Hepatocyte (in vitro differentiated cells): ENCODE data around the gene PTPRH. TPM values are rescaled to one million over a fixed set of nuclear protein-coding genes. Genes with fewer than 3 reads are reported as not detected.

Source experiments
- DNase-seq: peaks from one replicate; pipeline ENCODE4 v3.0.0-alpha.2; 2016; ENCODE audit warnings: low spot score
- H2AFZ ChIP-seq: fragments of 200-600 bp; sonication (generic); 2 replicates; pipeline ENCODE4 v1.6.0; 2016; ENCODE audit warnings: antibody characterized with exemption, mild to moderate bottlenecking
- H3K27ac ChIP-seq: fragments of 200-600 bp; sonication (generic); 2 replicates; pipeline ENCODE4 v1.5.1; 2016; ENCODE audit warnings: mild to moderate bottlenecking
- H3K27me3 ChIP-seq: fragments of 200-600 bp; sonication (generic); 2 replicates; pipeline ENCODE4 v1.6.1; 2016
- H3K36me3 ChIP-seq: fragments of 200-600 bp; sonication (generic); replicated peaks from 2 replicates; pipeline ENCODE4 v1.5.1; 2016; ENCODE audit warnings: low read depth; ENCODE audit not compliant: insufficient read depth
- H3K4me1 ChIP-seq: fragments of 200-600 bp; sonication (generic); 2 replicates; pipeline ENCODE4 v1.5.1; 2016; ENCODE audit warnings: mild to moderate bottlenecking, moderate library complexity; ENCODE audit not compliant: insufficient read depth
- H3K4me2 ChIP-seq: fragments of 200-600 bp; sonication (generic); 2 replicates; pipeline ENCODE4 v1.6.0; 2016
- H3K4me3 ChIP-seq: fragments of 200-600 bp; sonication (generic); 2 replicates; pipeline ENCODE4 v1.5.1; 2016; ENCODE audit warnings: mild to moderate bottlenecking
- H3K79me2 ChIP-seq: fragments of 200-600 bp; sonication (generic); 2 replicates; pipeline ENCODE4 v1.6.0; 2017; ENCODE audit warnings: mild to moderate bottlenecking
- H3K9me2 ChIP-seq: fragments of 200-600 bp; sonication (generic); replicated peaks from 2 replicates; pipeline ENCODE4 v1.6.0; 2017; ENCODE audit warnings: mild to moderate bottlenecking; ENCODE audit not compliant: insufficient read depth
- H3K9me3 ChIP-seq: fragments of 200-600 bp; sonication (generic); 2 replicates; pipeline ENCODE4 v1.5.1; 2016; ENCODE audit warnings: low read depth, mild to moderate bottlenecking
- H4K20me1 ChIP-seq: fragments of 200-600 bp; sonication (generic); 2 replicates; pipeline ENCODE4 v1.6.0; 2016; ENCODE audit warnings: mild to moderate bottlenecking; ENCODE audit not compliant: insufficient read depth, poor library complexity, severe bottlenecking
- EZH2 ChIP-seq: fragments of 200-600 bp; sonication (generic); IDR thresholded peaks from 2 replicates; pipeline ENCODE4 v1.6.1; 2016; ENCODE audit warnings: antibody characterized with exemption, mild to moderate bottlenecking, borderline replicate concordance
- EZH2phosphoT487 ChIP-seq: fragments of 200-600 bp; sonication (generic); IDR thresholded peaks from one replicate; pipeline ENCODE4 v1.6.1; 2018; ENCODE audit warnings: antibody characterized with exemption, mild to moderate bottlenecking, low read depth, moderate library complexity; ENCODE audit not compliant: unreplicated experiment, severe bottlenecking
- WGBS: methylation state at CpG from one replicate; pipeline ENCODE4 v1.1.6; 2016; ENCODE audit warnings: low lambda C conversion rate; ENCODE audit errors: missing lambda C conversion rate; 5-methylcytosine and 5-hydroxymethylcytosine counted together
- polyA plus RNA-seq: library from polyadenylated mRNA; unstranded; fragments of >200 nt; fragmentation: Nextera tagmentation; extraction: Ambion mirVana; gene quantifications from 2 replicates; pipeline ENCODE4 v1.2.1, GENCODE V29; 2016
- total RNA-seq: library from RNA; depleted of rRNA; stranded (reverse); fragments of >200 nt; gene quantifications from 2 replicates; pipeline ENCODE4 v1.2.3, GENCODE V29; 2014
- TF ChIP-seq, protein P1 (sequence below): fragments of 200-600 bp; sonication (generic); IDR thresholded peaks from 2 replicates; pipeline ENCODE4 v1.5.1; 2016; ENCODE audit warnings: antibody characterized with exemption, mild to moderate bottlenecking; ENCODE audit not compliant: poor library complexity

Gene PTPRH
- total and polyA plus RNA-seq, 2 experiments from 2014 or later, result 7.3 to 30.9 TPM

DNA sequence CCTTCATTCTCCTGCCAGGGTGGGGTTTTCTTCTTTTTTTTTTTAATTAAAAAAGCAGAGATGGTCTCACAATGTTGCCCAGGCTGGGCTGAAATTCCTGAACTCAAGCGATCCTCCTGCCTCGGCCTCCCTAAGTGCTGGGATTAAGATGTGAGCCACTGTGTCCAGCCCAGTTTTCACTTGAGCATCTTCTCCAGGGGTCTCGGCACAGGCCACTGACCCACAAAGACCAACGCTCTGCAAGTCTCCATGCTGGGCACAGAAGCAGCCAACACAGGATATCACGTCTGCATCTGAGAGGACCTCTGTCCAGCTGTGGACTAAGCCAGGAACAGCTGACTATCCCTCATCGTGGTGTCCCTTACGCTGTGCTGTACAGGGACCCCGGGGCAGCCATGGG lies 28.7 kb upstream of the PTPRH start:
- H3K36me3 ChIP-seq, result no peaks in the 10 kb centered on the region

DNA sequence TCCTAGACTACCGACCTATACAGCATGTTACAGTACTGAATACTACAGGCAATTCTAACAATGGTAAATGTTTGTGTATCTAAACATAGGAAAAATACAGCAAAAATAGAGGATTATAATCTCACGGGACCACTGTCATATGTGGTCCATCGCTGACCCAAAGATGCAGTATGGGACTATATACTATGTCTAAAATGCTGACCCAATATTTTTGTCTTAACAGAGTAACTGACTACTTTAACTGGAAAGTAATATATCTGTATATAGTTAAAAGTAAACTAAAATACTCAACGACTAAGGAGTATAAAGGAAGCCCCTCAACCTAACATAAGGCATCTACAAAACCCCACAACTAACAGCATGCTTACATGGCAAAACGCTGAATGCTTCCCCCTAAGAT lies 23.7 kb upstream of the PTPRH start:
- TF ChIP-seq, protein P1, sequence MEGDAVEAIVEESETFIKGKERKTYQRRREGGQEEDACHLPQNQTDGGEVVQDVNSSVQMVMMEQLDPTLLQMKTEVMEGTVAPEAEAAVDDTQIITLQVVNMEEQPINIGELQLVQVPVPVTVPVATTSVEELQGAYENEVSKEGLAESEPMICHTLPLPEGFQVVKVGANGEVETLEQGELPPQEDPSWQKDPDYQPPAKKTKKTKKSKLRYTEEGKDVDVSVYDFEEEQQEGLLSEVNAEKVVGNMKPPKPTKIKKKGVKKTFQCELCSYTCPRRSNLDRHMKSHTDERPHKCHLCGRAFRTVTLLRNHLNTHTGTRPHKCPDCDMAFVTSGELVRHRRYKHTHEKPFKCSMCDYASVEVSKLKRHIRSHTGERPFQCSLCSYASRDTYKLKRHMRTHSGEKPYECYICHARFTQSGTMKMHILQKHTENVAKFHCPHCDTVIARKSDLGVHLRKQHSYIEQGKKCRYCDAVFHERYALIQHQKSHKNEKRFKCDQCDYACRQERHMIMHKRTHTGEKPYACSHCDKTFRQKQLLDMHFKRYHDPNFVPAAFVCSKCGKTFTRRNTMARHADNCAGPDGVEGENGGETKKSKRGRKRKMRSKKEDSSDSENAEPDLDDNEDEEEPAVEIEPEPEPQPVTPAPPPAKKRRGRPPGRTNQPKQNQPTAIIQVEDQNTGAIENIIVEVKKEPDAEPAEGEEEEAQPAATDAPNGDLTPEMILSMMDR, result no peak
- no peak for TF ChIP-seq EZH2phosphoT487
- TF ChIP-seq EZH2, result no peak
- no peaks in the 10 kb centered on the region for H3K9me3 ChIP-seq
- H2AFZ ChIP-seq, result no peak overlapping the region
- H3K27me3 ChIP-seq, result no peaks in the 10 kb centered on the region
- no peaks in the 10 kb centered on the region for H3K79me2 ChIP-seq
- H3K27ac ChIP-seq, result no peak overlapping the region
- H4K20me1 ChIP-seq, result no peaks in the 10 kb centered on the region
- H3K4me3 ChIP-seq, result no peak overlapping the region
- DNase-seq, result no peak
- no peaks in the 10 kb centered on the region for H3K9me2 ChIP-seq
- 96% methylated on average over 5 of the region's 5 CpGs for WGBS
- H3K4me1 ChIP-seq, result peaks cover 14% of the 10 kb centered on the region
- H3K36me3 ChIP-seq, result no peaks in the 10 kb centered on the region
- no peak overlapping the region for H3K4me2 ChIP-seq

More for the DNA sequence above, 28.7 kb upstream of the PTPRH start:
- Histone ChIP-seq H3K27ac (no peak overlapping the region), H3K79me2 (no peaks in the 10 kb centered on the region), H3K4me2 (no peak overlapping the region), H3K27me3 (no peaks in the 10 kb centered on the region), H3K9me2 (no peaks in the 10 kb centered on the region), H2AFZ (no peak overlapping the region), H3K9me3 (no peaks in the 10 kb centered on the region), H3K4me1 (no peaks in the 10 kb centered on the region), H3K4me3 (no peak overlapping the region), H4K20me1 (no peaks in the 10 kb centered on the region)
- TF ChIP-seq, protein P1, result no peak
- TF ChIP-seq EZH2phosphoT487, result no peak
- TF ChIP-seq EZH2, result no peak
- no peak for DNase-seq
- WGBS, result 97% methylated on average over 8 of the region's 8 CpGs

DNA sequence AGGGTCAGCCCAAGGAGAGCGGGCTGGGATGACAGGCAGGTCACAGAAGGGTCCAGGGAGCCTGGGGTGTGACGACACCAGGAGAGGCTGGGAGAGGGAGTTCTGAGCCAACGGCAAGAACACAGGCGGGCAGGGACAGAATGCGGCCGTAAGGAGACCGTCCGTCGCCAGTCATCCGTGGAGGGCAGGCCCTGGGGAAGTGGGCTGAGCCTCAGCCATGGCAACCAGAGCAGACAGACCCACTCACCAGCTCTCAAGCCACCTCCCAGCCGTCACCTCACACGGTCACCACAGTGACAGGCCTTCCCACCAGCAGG lies 22.9 kb upstream of the PTPRH start:
- peaks cover 19% of the 10 kb centered on the region for H3K4me1 ChIP-seq
- no peak for DNase-seq
- H3K27me3 ChIP-seq, result no peaks in the 10 kb centered on the region
- peaks cover 7% of the 10 kb centered on the region for H3K79me2 ChIP-seq
- no peak overlapping the region for H3K4me3 ChIP-seq
- H3K27ac ChIP-seq, result no peak overlapping the region
- no peak overlapping the region for H3K4me2 ChIP-seq
- no peaks in the 10 kb centered on the region for H3K36me3 ChIP-seq
- no peaks in the 10 kb centered on the region for H3K9me3 ChIP-seq
- WGBS, result 88% methylated on average over 12 of the region's 12 CpGs
- H4K20me1 ChIP-seq, result no peaks in the 10 kb centered on the region
- TF ChIP-seq EZH2phosphoT487 (no peak), EZH2 (no peak)
- TF ChIP-seq, protein P1, result no peak
- H2AFZ ChIP-seq, result no peak overlapping the region
- H3K9me2 ChIP-seq, result no peaks in the 10 kb centered on the region
